ENCODE measurements around the gene SH2B2. TPM values are rescaled to one million over a fixed set of nuclear protein-coding genes. Genes with fewer than 3 reads are reported as not detected.

SH2B2 gene
- polyA plus RNA-seq, 1 donor from 2014 or later, result 27.3 TPM

DNA sequence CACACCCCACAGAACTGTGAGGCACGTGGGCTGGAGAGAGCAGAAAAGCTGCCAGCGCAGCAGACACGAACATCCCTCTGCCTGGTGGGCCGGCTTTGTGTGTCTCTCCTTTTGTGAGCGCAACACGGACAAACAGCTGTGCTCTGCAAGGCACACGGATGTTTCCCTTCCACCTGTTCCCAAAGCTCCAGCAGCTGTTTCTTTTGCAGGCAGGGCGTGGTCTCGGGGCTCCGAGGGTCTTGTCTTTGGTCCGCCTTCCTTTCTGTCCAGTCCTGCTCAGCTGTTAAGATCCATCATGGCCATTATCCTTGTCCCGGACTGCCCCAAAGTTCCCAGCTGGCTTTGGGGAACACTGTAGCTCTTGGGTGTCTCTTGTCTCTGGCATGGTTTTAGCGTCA lies 32.7 kb upstream of the SH2B2 start:
- H3K27ac ChIP-seq (ENCODE audit: low read length), result no peak overlapping the region
- no peaks in the 10 kb centered on the region for H3K9me2 ChIP-seq (ENCODE audit: insufficient read depth, low read length)
- no peaks in the 10 kb centered on the region for H4K20me1 ChIP-seq (ENCODE audit: insufficient read depth)
- no peak overlapping the region for H2AFZ ChIP-seq (ENCODE audit: low read depth, low read length)
- no peak overlapping the region for H3K4me3 ChIP-seq (ENCODE audit: low read length)
- H3K9me3 ChIP-seq (ENCODE audit: low read length), result no peaks in the 10 kb centered on the region
- H3K4me2 ChIP-seq (ENCODE audit: low read length), result no peak overlapping the region
- H3F3A ChIP-seq (ENCODE audit: insufficient read depth, low read length, poor library complexity, severe bottlenecking), result no peaks in the 10 kb centered on the region
- H3K27me3 ChIP-seq (ENCODE audit: insufficient read depth, low read depth, low read length), result no peaks in the 10 kb centered on the region
- H3K36me3 ChIP-seq (ENCODE audit: insufficient read depth, low read length), result no peaks in the 10 kb centered on the region
- no peak overlapping the region for H3K9ac ChIP-seq (ENCODE audit: low read length)
- H3K79me2 ChIP-seq (replicated peaks; ENCODE audit: insufficient read depth, low read length), result no peaks in the 10 kb centered on the region
- TF ChIP-seq RAD21 (conservative IDR thresholded peaks at IDR 0.05) (no peak), MXI1 (conservative IDR thresholded peaks at IDR 0.05; ENCODE audit: poor library complexity, severe bottlenecking) (no peak), EP300 (conservative IDR thresholded peaks at IDR 0.05; ENCODE audit: poor library complexity, severe bottlenecking) (no peak), EZH2 (IDR thresholded peaks at IDR 0.05; ENCODE audit: borderline replicate concordance, insufficient read depth, low read length, poor library complexity, severe bottlenecking) (no peak), TAF1 (IDR thresholded peaks at IDR 0.05; ENCODE audit: low read depth) (no peak), SMC3 (conservative IDR thresholded peaks at IDR 0.05; ENCODE audit: poor library complexity) (no peak), POLR2AphosphoS5 (IDR thresholded peaks at IDR 0.05) (no peak)
- TF ChIP-seq, protein P1, sequence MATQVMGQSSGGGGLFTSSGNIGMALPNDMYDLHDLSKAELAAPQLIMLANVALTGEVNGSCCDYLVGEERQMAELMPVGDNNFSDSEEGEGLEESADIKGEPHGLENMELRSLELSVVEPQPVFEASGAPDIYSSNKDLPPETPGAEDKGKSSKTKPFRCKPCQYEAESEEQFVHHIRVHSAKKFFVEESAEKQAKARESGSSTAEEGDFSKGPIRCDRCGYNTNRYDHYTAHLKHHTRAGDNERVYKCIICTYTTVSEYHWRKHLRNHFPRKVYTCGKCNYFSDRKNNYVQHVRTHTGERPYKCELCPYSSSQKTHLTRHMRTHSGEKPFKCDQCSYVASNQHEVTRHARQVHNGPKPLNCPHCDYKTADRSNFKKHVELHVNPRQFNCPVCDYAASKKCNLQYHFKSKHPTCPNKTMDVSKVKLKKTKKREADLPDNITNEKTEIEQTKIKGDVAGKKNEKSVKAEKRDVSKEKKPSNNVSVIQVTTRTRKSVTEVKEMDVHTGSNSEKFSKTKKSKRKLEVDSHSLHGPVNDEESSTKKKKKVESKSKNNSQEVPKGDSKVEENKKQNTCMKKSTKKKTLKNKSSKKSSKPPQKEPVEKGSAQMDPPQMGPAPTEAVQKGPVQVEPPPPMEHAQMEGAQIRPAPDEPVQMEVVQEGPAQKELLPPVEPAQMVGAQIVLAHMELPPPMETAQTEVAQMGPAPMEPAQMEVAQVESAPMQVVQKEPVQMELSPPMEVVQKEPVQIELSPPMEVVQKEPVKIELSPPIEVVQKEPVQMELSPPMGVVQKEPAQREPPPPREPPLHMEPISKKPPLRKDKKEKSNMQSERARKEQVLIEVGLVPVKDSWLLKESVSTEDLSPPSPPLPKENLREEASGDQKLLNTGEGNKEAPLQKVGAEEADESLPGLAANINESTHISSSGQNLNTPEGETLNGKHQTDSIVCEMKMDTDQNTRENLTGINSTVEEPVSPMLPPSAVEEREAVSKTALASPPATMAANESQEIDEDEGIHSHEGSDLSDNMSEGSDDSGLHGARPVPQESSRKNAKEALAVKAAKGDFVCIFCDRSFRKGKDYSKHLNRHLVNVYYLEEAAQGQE (IDR thresholded peaks at IDR 0.05; ENCODE audit: borderline replicate concordance), result no peak
- TF ChIP-seq, protein P2, sequence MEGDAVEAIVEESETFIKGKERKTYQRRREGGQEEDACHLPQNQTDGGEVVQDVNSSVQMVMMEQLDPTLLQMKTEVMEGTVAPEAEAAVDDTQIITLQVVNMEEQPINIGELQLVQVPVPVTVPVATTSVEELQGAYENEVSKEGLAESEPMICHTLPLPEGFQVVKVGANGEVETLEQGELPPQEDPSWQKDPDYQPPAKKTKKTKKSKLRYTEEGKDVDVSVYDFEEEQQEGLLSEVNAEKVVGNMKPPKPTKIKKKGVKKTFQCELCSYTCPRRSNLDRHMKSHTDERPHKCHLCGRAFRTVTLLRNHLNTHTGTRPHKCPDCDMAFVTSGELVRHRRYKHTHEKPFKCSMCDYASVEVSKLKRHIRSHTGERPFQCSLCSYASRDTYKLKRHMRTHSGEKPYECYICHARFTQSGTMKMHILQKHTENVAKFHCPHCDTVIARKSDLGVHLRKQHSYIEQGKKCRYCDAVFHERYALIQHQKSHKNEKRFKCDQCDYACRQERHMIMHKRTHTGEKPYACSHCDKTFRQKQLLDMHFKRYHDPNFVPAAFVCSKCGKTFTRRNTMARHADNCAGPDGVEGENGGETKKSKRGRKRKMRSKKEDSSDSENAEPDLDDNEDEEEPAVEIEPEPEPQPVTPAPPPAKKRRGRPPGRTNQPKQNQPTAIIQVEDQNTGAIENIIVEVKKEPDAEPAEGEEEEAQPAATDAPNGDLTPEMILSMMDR (IDR thresholded peaks at IDR 0.05; ENCODE audit: poor library complexity, severe bottlenecking), result no peak

DNA sequence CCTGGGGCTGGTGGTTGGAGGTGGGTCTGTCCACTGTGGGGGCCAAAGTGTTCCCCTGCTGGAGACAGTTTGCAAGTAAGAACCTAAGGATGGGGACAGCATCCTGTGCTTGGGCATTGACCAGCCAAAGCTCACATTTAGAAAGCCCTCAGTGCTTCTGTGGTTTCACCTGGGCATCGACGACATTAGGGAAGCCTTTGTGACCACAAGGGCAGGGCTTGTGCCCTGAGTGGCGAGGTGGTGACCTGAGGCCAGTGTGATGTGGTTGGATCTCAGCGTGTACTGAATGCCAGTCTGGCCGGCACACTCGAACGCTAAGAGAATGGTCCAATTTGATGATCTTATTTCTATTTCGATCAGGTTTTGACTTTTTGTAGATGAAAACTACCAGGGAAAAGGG lies 32.1 kb upstream of the SH2B2 start:
- TF ChIP-seq POLR2AphosphoS5 (IDR thresholded peaks at IDR 0.05), result no peak
- no peak for TF ChIP-seq RAD21 (conservative IDR thresholded peaks at IDR 0.05)
- Histone ChIP-seq H3K9ac (ENCODE audit: low read length) (no peak overlapping the region), H3F3A (ENCODE audit: insufficient read depth, low read length, poor library complexity, severe bottlenecking) (no peaks in the 10 kb centered on the region), H3K27me3 (ENCODE audit: insufficient read depth, low read depth, low read length) (no peaks in the 10 kb centered on the region), H3K9me2 (ENCODE audit: insufficient read depth, low read length) (no peaks in the 10 kb centered on the region), H3K4me2 (ENCODE audit: low read length) (no peak overlapping the region), H4K20me1 (ENCODE audit: insufficient read depth) (no peaks in the 10 kb centered on the region), H3K27ac (ENCODE audit: low read length) (no peak overlapping the region), H3K9me3 (ENCODE audit: low read length) (no peaks in the 10 kb centered on the region), H2AFZ (ENCODE audit: low read depth, low read length) (no peak overlapping the region), H3K36me3 (ENCODE audit: insufficient read depth, low read length) (no peaks in the 10 kb centered on the region), H3K79me2 (replicated peaks; ENCODE audit: insufficient read depth, low read length) (no peaks in the 10 kb centered on the region), H3K4me3 (ENCODE audit: low read length) (no peak overlapping the region)

DNA sequence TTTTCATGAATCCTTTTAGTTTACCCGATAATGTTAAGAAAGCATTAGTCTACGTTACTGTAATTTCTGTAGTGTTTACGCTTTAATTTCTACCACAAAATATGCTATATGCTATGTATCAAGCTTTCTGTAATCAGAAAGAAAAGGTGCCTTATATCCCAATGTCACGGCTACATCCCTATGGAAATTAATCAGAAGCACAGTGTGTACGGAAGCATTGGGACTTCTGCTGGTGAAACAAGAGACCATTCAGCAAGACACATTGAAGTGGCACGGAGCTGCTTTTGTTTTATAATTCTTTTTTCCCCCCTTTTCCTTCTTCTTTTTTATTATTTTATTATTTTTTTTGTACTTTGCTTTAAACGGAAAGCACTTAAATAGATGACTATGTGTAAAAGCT lies 31.2 kb upstream of the SH2B2 start:
- H3K27me3 ChIP-seq (ENCODE audit: insufficient read depth, low read depth, low read length), result no peaks in the 10 kb centered on the region
- TF ChIP-seq RAD21 (conservative IDR thresholded peaks at IDR 0.05), result no peak
- no peak for TF ChIP-seq SMC3 (conservative IDR thresholded peaks at IDR 0.05; ENCODE audit: poor library complexity)
- TF ChIP-seq, protein P1 (IDR thresholded peaks at IDR 0.05; ENCODE audit: borderline replicate concordance), result no peak
- H3K9me3 ChIP-seq (ENCODE audit: low read length), result no peaks in the 10 kb centered on the region
- H3K4me2 ChIP-seq (ENCODE audit: low read length), result no peak overlapping the region
- no peak overlapping the region for H2AFZ ChIP-seq (ENCODE audit: low read depth, low read length)
- no peaks in the 10 kb centered on the region for H3K9me2 ChIP-seq (ENCODE audit: insufficient read depth, low read length)
- H3K9ac ChIP-seq (ENCODE audit: low read length), result no peak overlapping the region
- no peaks in the 10 kb centered on the region for H4K20me1 ChIP-seq (ENCODE audit: insufficient read depth)
- H3K36me3 ChIP-seq (ENCODE audit: insufficient read depth, low read length), result no peaks in the 10 kb centered on the region
- H3K79me2 ChIP-seq (replicated peaks; ENCODE audit: insufficient read depth, low read length), result no peaks in the 10 kb centered on the region
- H3K27ac ChIP-seq (ENCODE audit: low read length), result no peak overlapping the region
- H3K4me3 ChIP-seq (ENCODE audit: low read length), result no peak overlapping the region
- no peaks in the 10 kb centered on the region for H3F3A ChIP-seq (ENCODE audit: insufficient read depth, low read length, poor library complexity, severe bottlenecking)

All from neural cell (in vitro differentiated cells).